Measurements from ENCODE around the gene IFIT1.

IFIT1 gene

DNA sequence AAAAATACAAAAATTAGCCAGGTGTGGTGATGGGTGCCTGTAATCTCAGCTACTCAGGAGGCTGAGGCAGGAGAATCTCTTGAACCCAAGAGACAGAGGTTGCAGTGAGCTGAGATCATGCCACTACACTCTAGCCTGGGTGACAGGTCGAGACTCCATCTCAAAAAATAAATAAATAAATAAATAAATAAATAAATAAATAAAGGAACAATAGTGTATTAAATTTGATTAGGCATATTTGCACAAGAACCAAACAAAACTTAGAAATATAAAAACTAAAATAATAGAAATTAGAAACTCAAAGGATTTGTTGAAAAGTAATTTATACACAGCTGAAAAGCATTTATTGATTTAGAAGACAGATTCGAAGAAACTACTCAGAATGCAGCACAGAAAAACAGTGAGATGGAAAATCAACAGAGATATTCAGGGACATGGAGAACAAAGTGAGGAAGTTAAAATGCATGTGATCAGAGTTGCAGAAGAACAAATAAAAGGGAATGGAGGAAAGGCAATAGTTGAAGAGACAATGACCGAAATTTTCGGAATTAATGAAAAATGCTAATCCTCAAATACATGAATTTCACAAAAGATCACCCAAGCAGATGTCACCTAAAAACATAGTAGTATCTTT, 46.9 kb upstream of the IFIT1 start:
- H3K27me3 ChIP-seq (ENCODE audit: control insufficient read depth, low read length), result peaks cover 21% of the 10 kb centered on the region
- no peaks in the 10 kb centered on the region for H3K9me2 ChIP-seq (replicated peaks; ENCODE audit: control insufficient read depth, low read length)
- TF ChIP-seq, protein P1, sequence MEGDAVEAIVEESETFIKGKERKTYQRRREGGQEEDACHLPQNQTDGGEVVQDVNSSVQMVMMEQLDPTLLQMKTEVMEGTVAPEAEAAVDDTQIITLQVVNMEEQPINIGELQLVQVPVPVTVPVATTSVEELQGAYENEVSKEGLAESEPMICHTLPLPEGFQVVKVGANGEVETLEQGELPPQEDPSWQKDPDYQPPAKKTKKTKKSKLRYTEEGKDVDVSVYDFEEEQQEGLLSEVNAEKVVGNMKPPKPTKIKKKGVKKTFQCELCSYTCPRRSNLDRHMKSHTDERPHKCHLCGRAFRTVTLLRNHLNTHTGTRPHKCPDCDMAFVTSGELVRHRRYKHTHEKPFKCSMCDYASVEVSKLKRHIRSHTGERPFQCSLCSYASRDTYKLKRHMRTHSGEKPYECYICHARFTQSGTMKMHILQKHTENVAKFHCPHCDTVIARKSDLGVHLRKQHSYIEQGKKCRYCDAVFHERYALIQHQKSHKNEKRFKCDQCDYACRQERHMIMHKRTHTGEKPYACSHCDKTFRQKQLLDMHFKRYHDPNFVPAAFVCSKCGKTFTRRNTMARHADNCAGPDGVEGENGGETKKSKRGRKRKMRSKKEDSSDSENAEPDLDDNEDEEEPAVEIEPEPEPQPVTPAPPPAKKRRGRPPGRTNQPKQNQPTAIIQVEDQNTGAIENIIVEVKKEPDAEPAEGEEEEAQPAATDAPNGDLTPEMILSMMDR (IDR thresholded peaks at IDR 0.05; ENCODE audit: low read depth, low read length, poor library complexity, severe bottlenecking), result no peak
- no peak for TF ChIP-seq EZH2phosphoT487 (IDR thresholded peaks at IDR 0.05; ENCODE audit: borderline replicate concordance, low read length)
- H3K79me2 ChIP-seq (ENCODE audit: control insufficient read depth, low read length), result no peaks in the 10 kb centered on the region
- H4K20me1 ChIP-seq (ENCODE audit: control insufficient read depth, insufficient read depth, low read depth, low read length), result no peaks in the 10 kb centered on the region
- H3K36me3 ChIP-seq (ENCODE audit: control insufficient read depth, low read length), result no peaks in the 10 kb centered on the region
- no peaks in the 10 kb centered on the region for H3F3A ChIP-seq (ENCODE audit: control insufficient read depth, insufficient read depth)
- H3K9me3 ChIP-seq (ENCODE audit: control insufficient read depth, insufficient read depth, low read length), result no peaks in the 10 kb centered on the region
- no peak overlapping the region for H3K4me3 ChIP-seq (ENCODE audit: low read length)
- no peaks in the 10 kb centered on the region for H3K4me1 ChIP-seq (ENCODE audit: control insufficient read depth, low read length)
- H3K27ac ChIP-seq (ENCODE audit: low read depth, low read length), result no peak overlapping the region
- no peak overlapping the region for H3K4me2 ChIP-seq (ENCODE audit: low read length)

DNA sequence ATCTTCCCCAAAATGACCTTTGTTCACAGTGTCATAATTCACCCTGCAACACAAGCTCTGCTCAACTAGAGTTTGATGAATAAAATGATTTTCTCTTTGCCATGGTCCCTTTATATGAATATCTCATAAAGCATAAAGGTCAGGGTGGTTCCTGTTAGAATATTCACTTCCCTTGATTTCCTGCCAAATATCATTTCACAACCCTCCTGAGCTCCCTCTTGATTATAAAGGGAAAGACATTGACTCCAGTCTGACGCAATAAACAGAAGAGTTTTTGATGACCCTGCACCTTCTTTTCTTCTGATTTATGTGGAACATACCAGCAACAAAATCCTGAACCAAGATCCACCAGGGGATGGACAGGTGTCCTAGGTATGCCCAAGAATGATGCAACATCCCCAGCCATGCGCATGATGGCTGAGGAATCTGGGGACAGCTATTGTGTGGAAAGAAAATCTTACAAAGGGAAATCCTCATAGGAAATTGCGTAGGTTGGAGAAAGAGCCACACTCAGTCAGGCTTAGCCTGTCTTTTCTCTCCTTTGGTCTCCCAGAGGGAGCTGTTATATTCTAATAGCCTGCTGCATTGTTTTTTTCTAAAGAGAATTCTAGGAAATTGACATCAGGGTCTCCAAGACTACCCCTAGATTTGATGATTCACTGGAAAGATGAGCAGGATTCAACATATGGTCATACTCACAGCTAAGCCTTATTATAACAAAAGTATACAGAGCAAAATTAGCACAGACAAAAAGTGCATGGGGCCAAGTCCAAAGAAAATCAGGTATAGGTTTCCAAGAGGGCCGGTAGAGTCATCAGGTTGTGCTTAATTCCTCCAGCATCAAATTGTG, 45.8 kb upstream of the IFIT1 start:
- Histone ChIP-seq H4K20me1 (ENCODE audit: control insufficient read depth, insufficient read depth, low read depth, low read length) (no peaks in the 10 kb centered on the region), H3K27ac (ENCODE audit: low read depth, low read length) (no peak overlapping the region), H3K9me2 (replicated peaks; ENCODE audit: control insufficient read depth, low read length) (no peaks in the 10 kb centered on the region), H3F3A (ENCODE audit: control insufficient read depth, insufficient read depth) (no peaks in the 10 kb centered on the region), H3K9me3 (ENCODE audit: control insufficient read depth, insufficient read depth, low read length) (no peaks in the 10 kb centered on the region), H3K36me3 (ENCODE audit: control insufficient read depth, low read length) (no peaks in the 10 kb centered on the region), H3K4me2 (ENCODE audit: low read length) (no peak overlapping the region), H3K79me2 (ENCODE audit: control insufficient read depth, low read length) (no peaks in the 10 kb centered on the region), H3K4me1 (ENCODE audit: control insufficient read depth, low read length) (no peaks in the 10 kb centered on the region), H3K27me3 (ENCODE audit: control insufficient read depth, low read length) (peaks cover 21% of the 10 kb centered on the region), H3K4me3 (ENCODE audit: low read length) (no peak overlapping the region)
- TF ChIP-seq EZH2phosphoT487 (IDR thresholded peaks at IDR 0.05; ENCODE audit: borderline replicate concordance, low read length), result no peak
- TF ChIP-seq, protein P1 (IDR thresholded peaks at IDR 0.05; ENCODE audit: low read depth, low read length, poor library complexity, severe bottlenecking), result no peak

DNA sequence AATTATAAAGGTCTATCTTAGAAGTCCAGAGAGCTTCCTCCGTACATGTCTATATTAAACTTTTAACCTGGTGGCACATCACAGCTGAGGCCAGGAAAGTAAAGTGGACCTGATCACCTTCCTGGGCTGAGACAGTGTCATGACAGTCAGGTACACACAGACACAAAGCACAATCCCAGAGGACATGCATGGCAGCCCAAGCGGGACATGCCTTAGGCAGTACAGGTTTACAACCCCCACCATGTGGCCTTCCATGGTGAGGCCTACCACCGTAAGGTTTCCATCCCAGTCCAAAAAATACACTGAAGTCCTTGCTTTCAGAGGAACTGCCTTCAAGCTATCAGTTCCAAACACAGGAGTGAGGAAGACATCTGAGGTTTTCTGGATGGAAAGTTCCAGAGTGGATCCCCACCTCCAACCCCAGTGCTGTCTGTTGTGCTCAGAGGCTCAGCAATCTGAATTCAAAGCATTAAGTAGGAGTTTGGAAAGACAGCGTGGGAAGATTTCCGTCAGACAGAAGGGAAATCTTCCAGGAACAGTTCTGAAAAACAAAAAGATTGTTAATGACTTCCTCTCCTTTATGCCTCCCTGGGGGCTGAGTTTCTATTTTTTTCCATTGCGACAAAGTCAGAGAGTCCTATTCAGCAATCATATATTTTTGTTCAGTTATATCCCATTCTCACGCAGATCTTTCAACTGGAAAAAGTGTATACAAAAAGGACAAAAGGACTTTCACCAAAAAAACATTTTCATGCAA, 44.5 kb upstream of the IFIT1 start:
- no peaks in the 10 kb centered on the region for H3K9me3 ChIP-seq (ENCODE audit: control insufficient read depth, insufficient read depth, low read length)
- H3K36me3 ChIP-seq (ENCODE audit: control insufficient read depth, low read length), result no peaks in the 10 kb centered on the region
- H3K4me3 ChIP-seq (ENCODE audit: low read length), result no peak overlapping the region
- no peak overlapping the region for H3K4me2 ChIP-seq (ENCODE audit: low read length)
- no peak overlapping the region for H3K27ac ChIP-seq (ENCODE audit: low read depth, low read length)
- no peaks in the 10 kb centered on the region for H3K9me2 ChIP-seq (replicated peaks; ENCODE audit: control insufficient read depth, low read length)
- TF ChIP-seq, protein P1 (IDR thresholded peaks at IDR 0.05; ENCODE audit: low read depth, low read length, poor library complexity, severe bottlenecking), result no peak
- TF ChIP-seq EZH2phosphoT487 (IDR thresholded peaks at IDR 0.05; ENCODE audit: borderline replicate concordance, low read length), result no peak
- no peaks in the 10 kb centered on the region for H3F3A ChIP-seq (ENCODE audit: control insufficient read depth, insufficient read depth)
- H3K4me1 ChIP-seq (ENCODE audit: control insufficient read depth, low read length), result no peaks in the 10 kb centered on the region
- H3K79me2 ChIP-seq (ENCODE audit: control insufficient read depth, low read length), result no peaks in the 10 kb centered on the region
- H3K27me3 ChIP-seq (ENCODE audit: control insufficient read depth, low read length), result peaks cover 18% of the 10 kb centered on the region
- no peaks in the 10 kb centered on the region for H4K20me1 ChIP-seq (ENCODE audit: control insufficient read depth, insufficient read depth, low read depth, low read length)

All from DOHH2 (cell line).